ENCODE measurements around the gene INO80. TPM values are rescaled to one million over a fixed set of nuclear protein-coding genes. Genes with fewer than 3 reads are reported as not detected.
"Not testable (repeated sequence)": the region's sequence is repeated elsewhere in the genome, so short reads cannot be mapped to it uniquely, and the experiment has no call there.

Gene INO80
- total RNA-seq, 1 donor from 2014 or later, result 20.4 TPM

DNA sequence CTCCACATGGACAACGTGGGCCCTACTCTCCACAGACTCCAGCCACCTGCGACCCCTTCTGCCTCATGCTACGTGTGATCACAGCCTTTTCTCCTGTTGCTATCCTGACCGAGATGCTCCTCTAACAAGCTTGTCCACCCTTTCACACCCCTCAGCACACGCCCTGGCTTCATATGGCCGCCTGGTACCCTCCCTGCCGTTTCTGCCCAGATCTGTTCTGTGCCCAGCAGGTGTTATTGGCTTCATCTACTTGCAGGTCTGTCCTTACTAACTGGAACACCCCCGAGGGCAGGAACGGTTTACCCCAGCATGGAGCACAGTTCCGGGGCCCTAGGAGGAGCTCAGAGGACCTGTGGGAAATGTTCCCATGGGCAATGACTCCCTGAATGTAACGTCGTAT is 152.9 kb downstream of the INO80 start:
- Mint-ChIP-seq H3K27me3 (ENCODE audit: unreplicated experiment) (peaks cover 7% of the 10 kb centered on the region), H3K27ac (ENCODE audit: unreplicated experiment) (no peak overlapping the region), H3K36me3 (ENCODE audit: unreplicated experiment) (peaks cover 5% of the 10 kb centered on the region), H3K4me1 (ENCODE audit: low read depth, unreplicated experiment) (peaks cover 18% of the 10 kb centered on the region), H3K9me3 (ENCODE audit: unreplicated experiment) (peaks cover 4% of the 10 kb centered on the region), H3K4me3 (ENCODE audit: unreplicated experiment) (no peak overlapping the region)
- no peak for DNase-seq
- TF ChIP-seq, protein P1, sequence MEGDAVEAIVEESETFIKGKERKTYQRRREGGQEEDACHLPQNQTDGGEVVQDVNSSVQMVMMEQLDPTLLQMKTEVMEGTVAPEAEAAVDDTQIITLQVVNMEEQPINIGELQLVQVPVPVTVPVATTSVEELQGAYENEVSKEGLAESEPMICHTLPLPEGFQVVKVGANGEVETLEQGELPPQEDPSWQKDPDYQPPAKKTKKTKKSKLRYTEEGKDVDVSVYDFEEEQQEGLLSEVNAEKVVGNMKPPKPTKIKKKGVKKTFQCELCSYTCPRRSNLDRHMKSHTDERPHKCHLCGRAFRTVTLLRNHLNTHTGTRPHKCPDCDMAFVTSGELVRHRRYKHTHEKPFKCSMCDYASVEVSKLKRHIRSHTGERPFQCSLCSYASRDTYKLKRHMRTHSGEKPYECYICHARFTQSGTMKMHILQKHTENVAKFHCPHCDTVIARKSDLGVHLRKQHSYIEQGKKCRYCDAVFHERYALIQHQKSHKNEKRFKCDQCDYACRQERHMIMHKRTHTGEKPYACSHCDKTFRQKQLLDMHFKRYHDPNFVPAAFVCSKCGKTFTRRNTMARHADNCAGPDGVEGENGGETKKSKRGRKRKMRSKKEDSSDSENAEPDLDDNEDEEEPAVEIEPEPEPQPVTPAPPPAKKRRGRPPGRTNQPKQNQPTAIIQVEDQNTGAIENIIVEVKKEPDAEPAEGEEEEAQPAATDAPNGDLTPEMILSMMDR (IDR thresholded peaks at IDR 0.05; ENCODE audit: partially characterized antibody, unreplicated experiment), result no peak

DNA sequence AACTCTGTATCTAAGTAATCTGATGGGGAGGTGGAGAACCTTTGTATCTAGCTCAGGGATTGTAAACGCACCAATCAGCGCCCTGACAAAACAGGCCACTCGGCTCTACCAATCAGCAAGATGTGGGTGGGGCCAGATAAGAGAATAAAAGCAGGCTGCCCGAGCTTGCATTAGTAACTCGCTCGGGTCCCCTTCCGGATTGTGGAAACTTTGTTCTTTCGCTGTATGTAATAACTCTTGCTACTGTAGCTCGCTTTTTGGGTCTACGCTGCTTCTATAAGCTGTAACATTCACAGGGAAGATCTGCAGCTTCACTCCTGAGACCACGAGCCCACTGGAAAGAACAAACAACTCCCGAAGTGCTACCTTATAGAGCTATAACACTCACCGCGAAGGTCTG is 153.8 kb downstream of the INO80 start:
- H3K9me3 Mint-ChIP-seq (ENCODE audit: unreplicated experiment); H3K36me3 Mint-ChIP-seq (ENCODE audit: unreplicated experiment); DNase-seq; H3K4me3 Mint-ChIP-seq (ENCODE audit: unreplicated experiment); H3K27ac Mint-ChIP-seq (ENCODE audit: unreplicated experiment): not testable (repeated sequence)
- H3K4me1 Mint-ChIP-seq (ENCODE audit: low read depth, unreplicated experiment), result peaks cover 18% of the 10 kb centered on the region
- peaks cover 10% of the 10 kb centered on the region for H3K27me3 Mint-ChIP-seq (ENCODE audit: unreplicated experiment)

DNA sequence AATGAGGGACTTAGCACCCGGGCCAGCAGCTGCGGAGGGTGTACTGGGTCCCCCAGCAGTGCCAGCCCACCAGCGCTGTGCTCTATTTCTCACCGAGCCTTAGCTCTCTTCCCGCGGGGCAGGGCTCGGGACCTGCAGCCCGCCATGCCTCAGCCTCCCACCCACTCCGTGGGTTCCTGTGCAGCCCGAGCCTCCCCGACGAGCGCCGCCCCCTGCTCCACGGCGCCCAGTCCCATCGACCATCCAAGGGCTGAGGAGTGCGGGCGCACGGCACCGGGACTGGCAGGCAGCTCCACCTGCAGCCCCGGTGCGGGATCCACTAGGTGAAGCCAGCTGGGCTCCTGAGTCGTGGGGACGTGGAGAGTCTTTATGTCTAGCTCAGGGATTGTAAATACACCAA is 154.3 kb downstream of the INO80 start:
- H3K36me3 Mint-ChIP-seq (ENCODE audit: unreplicated experiment); DNase-seq; H3K4me3 Mint-ChIP-seq (ENCODE audit: unreplicated experiment); H3K27ac Mint-ChIP-seq (ENCODE audit: unreplicated experiment); H3K9me3 Mint-ChIP-seq (ENCODE audit: unreplicated experiment): not testable (repeated sequence)
- Mint-ChIP-seq H3K27me3 (ENCODE audit: unreplicated experiment) (peaks cover 10% of the 10 kb centered on the region), H3K4me1 (ENCODE audit: low read depth, unreplicated experiment) (peaks cover 17% of the 10 kb centered on the region)

DNA sequence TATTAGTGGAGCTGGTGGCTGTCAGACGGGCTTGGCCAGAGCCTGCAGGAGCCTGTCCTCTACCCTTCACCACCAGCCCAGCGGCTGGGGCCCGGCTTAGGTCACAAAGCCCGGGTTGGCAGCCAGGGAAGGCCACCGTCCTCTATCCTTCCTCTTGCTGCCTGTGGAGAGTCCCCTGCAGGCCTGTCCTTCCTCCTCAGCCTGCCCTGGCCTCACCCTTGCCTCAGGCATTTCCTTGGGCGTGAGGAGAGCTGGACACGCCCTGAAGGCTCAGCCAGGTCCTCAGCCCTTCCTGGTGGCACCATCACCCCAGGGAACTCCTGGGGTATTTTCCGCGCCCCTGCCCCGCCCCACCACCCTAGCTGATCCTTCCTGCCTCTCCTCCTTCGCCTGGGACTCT is 155.2 kb downstream of the INO80 start:
- DNase-seq, result no peak
- H3K4me1 Mint-ChIP-seq (ENCODE audit: low read depth, unreplicated experiment), result peaks cover 8% of the 10 kb centered on the region
- TF ChIP-seq, protein P1 (IDR thresholded peaks at IDR 0.05; ENCODE audit: partially characterized antibody, unreplicated experiment), result no peak
- peaks cover 10% of the 10 kb centered on the region for H3K27me3 Mint-ChIP-seq (ENCODE audit: unreplicated experiment)
- H3K4me3 Mint-ChIP-seq (ENCODE audit: unreplicated experiment), result no peak overlapping the region
- H3K9me3 Mint-ChIP-seq (ENCODE audit: unreplicated experiment), result peaks cover 4% of the 10 kb centered on the region
- H3K27ac Mint-ChIP-seq (ENCODE audit: unreplicated experiment), result no peak overlapping the region
- H3K36me3 Mint-ChIP-seq (ENCODE audit: unreplicated experiment), result peaks cover 5% of the 10 kb centered on the region

DNA sequence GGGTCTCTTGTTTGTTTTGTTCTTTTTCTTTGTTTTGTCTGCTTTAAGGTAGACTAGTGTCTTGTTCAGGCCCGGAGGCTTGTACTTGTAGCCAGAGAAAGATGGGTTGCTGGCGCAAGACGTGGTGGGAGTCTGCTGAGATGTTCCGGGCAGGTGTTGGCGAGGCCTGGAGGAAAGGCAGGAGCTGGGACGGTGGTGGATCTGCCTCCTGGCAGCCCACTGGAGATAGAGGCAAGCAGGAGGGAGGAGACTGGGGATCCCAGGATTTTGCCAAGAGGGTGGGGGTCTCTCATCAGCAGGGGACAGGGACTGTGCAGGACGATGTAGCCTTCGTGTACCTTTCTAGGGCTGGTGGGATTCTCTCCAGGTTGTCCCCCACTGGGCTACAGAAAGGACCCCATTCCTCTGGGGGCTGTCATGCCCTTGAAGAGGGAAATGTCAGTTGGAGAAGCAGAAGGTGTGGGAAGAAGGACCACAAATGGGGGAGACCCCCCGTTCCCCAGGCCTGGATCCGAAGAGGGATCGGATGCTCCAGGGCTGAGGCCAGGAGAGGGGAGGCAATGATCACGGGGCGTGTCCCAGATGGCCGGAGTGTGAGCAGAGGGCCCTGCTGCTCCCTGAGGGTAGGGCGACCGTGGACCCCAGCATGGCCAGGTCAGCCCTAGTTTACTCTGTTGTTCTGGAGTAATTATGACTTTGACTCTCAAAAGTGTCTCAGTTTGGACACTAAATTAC is 155.8 kb downstream of the INO80 start:
- TF ChIP-seq, protein P1 (IDR thresholded peaks at IDR 0.05; ENCODE audit: partially characterized antibody, unreplicated experiment), result no peak
- no peak overlapping the region for H3K27ac Mint-ChIP-seq (ENCODE audit: unreplicated experiment)
- no peak for DNase-seq
- H3K36me3 Mint-ChIP-seq (ENCODE audit: unreplicated experiment), result peaks cover 5% of the 10 kb centered on the region
- peaks cover 4% of the 10 kb centered on the region for H3K9me3 Mint-ChIP-seq (ENCODE audit: unreplicated experiment)
- no peak overlapping the region for H3K4me3 Mint-ChIP-seq (ENCODE audit: unreplicated experiment)
- peaks cover 10% of the 10 kb centered on the region for H3K27me3 Mint-ChIP-seq (ENCODE audit: unreplicated experiment)
- peaks cover 7% of the 10 kb centered on the region for H3K4me1 Mint-ChIP-seq (ENCODE audit: low read depth, unreplicated experiment)

GRCh38 chr15:40959331-40960141 is 156.5 kb downstream of the INO80 start:
- Mint-ChIP-seq H3K36me3 (ENCODE audit: unreplicated experiment) (peaks cover 5% of the 10 kb centered on the region), H3K4me1 (ENCODE audit: low read depth, unreplicated experiment) (peaks cover 7% of the 10 kb centered on the region), H3K4me3 (ENCODE audit: unreplicated experiment) (no peak overlapping the region), H3K9me3 (ENCODE audit: unreplicated experiment) (peaks cover 6% of the 10 kb centered on the region), H3K27me3 (ENCODE audit: unreplicated experiment) (peaks cover 10% of the 10 kb centered on the region), H3K27ac (ENCODE audit: unreplicated experiment) (no peak overlapping the region)
- TF ChIP-seq, protein P1 (IDR thresholded peaks at IDR 0.05; ENCODE audit: partially characterized antibody, unreplicated experiment), result no peak
- DNase-seq, result no peak
